ENCODE results near the gene ARL10.

DNA sequence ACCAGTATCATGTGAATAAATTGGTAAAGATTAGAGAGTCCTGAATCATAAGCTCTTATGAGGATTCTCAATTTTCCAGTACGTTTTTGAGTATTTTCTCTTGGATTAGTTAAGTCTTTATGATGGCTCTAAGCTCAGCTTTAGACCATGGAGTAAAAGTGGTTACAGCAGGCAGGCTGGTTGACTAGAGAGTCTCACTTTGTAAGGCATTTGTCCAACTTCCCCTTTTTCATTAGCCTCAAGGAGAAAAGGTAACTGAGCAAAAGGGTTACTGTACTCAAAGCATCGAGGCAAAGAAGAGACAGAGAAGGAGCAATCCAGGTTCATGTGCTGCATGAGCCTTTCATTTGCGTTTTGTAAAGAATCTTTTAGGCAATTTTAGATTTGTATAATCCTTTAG, 14.6 kb downstream of the ARL10 start:
- no peak for TF ChIP-seq POLR2AphosphoS5 (IDR thresholded peaks at IDR 0.05; ENCODE audit: low read depth, low read length)
- TF ChIP-seq, protein P1, sequence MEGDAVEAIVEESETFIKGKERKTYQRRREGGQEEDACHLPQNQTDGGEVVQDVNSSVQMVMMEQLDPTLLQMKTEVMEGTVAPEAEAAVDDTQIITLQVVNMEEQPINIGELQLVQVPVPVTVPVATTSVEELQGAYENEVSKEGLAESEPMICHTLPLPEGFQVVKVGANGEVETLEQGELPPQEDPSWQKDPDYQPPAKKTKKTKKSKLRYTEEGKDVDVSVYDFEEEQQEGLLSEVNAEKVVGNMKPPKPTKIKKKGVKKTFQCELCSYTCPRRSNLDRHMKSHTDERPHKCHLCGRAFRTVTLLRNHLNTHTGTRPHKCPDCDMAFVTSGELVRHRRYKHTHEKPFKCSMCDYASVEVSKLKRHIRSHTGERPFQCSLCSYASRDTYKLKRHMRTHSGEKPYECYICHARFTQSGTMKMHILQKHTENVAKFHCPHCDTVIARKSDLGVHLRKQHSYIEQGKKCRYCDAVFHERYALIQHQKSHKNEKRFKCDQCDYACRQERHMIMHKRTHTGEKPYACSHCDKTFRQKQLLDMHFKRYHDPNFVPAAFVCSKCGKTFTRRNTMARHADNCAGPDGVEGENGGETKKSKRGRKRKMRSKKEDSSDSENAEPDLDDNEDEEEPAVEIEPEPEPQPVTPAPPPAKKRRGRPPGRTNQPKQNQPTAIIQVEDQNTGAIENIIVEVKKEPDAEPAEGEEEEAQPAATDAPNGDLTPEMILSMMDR (IDR thresholded peaks at IDR 0.05): no peak
- TF ChIP-seq, protein P2, sequence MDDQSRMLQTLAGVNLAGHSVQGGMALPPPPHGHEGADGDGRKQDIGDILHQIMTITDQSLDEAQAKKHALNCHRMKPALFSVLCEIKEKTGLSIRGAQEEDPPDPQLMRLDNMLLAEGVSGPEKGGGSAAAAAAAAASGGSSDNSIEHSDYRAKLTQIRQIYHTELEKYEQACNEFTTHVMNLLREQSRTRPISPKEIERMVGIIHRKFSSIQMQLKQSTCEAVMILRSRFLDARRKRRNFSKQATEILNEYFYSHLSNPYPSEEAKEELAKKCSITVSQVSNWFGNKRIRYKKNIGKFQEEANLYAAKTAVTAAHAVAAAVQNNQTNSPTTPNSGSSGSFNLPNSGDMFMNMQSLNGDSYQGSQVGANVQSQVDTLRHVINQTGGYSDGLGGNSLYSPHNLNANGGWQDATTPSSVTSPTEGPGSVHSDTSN (IDR thresholded peaks at IDR 0.05): no peak
- TF ChIP-seq, protein P3, sequence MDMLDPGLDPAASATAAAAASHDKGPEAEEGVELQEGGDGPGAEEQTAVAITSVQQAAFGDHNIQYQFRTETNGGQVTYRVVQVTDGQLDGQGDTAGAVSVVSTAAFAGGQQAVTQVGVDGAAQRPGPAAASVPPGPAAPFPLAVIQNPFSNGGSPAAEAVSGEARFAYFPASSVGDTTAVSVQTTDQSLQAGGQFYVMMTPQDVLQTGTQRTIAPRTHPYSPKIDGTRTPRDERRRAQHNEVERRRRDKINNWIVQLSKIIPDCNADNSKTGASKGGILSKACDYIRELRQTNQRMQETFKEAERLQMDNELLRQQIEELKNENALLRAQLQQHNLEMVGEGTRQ (IDR thresholded peaks at IDR 0.05; ENCODE audit: borderline replicate concordance, low read depth, low read length): no peak
- TF ChIP-seq, protein P4, sequence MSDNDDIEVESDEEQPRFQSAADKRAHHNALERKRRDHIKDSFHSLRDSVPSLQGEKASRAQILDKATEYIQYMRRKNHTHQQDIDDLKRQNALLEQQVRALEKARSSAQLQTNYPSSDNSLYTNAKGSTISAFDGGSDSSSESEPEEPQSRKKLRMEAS (IDR thresholded peaks at IDR 0.05; ENCODE audit: low read depth): no peak

Measured in SK-N-SH (cell line).